Measurements from ENCODE around the gene HOXB4. TPM values are rescaled to one million over a fixed set of nuclear protein-coding genes. Genes with fewer than 3 reads are reported as not detected.

HOXB4 gene
- total RNA-seq, 1 donor from 2014 or later = 0.25 TPM

- H3K36me3 ChIP-seq = no peaks in the 10 kb centered on the region
- intact Hi-C loops (cut with micrococcal nuclease) = loop anchor here (10.0 kb wide), 1 partner anchor 278 kb away; no protein-coding TSS in a partner anchor
- H3K27ac ChIP-seq (replicated peaks) = peak overlapping the region; percentile 23
- TF ChIP-seq CTCF (IDR thresholded peaks at IDR 0.05; ENCODE audit: borderline replicate concordance) = peak; percentile 46
- H3K9me3 ChIP-seq (replicated peaks) = no peaks in the 10 kb centered on the region
- H3K27me3 ChIP-seq (ENCODE audit: low read depth) = peaks cover 100% of the 10 kb centered on the region
- no peak for DNase-seq
- H3K4me3 ChIP-seq = peak overlapping the region; percentile 63
- peaks cover 57% of the 10 kb centered on the region for H3K4me1 ChIP-seq
Observed at GRCh38 chr17:48612854-48613691, 34.9 kb upstream of the HOXB4 start.

DNA sequence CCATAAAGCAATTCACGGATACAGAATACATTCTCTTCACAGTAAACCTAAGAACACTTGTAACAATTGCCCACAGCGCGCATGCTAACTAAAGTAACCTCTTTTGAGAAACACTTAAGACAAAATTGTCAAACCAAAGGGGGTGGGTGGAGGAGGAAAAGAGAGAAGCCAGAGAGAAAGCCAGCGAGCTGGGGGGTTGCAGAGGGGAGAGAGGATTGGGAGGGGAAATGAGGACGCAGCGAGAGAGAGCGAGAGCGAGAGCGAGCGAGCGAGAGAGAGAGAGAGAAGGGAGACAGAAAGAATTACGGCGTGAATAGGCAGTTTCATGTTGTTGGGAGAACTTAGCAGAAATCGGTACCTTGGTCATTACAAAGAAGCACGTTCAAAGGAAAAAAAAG, 34.3 kb upstream of the HOXB4 start:
- H3K27ac ChIP-seq (replicated peaks) = no peak overlapping the region

GRCh38 chr17:48611681-48612455, 33.7 kb upstream of the HOXB4 start:
- H3K27me3 ChIP-seq (ENCODE audit: low read depth) = peaks cover 100% of the 10 kb centered on the region
- peak overlapping the region; percentile 63 for H3K4me3 ChIP-seq
- no peak for DNase-seq
- TF ChIP-seq CTCF (IDR thresholded peaks at IDR 0.05; ENCODE audit: borderline replicate concordance) = no peak
- H3K36me3 ChIP-seq = no peaks in the 10 kb centered on the region
- peaks cover 50% of the 10 kb centered on the region for H3K4me1 ChIP-seq
- intact Hi-C loops (cut with micrococcal nuclease) = loop anchor here (10.0 kb wide), 1 partner anchor 277 kb away; no protein-coding TSS in a partner anchor
- H3K27ac ChIP-seq (replicated peaks) = peak overlapping the region; percentile 62
- no peaks in the 10 kb centered on the region for H3K9me3 ChIP-seq (replicated peaks)

More for the DNA sequence above, 34.3 kb upstream of the HOXB4 start:
- intact Hi-C loops (cut with micrococcal nuclease) = loop anchor here (10.0 kb wide), 1 partner anchor 278 kb away; no protein-coding TSS in a partner anchor
- no peak for DNase-seq
- Histone ChIP-seq H3K4me3 (peak overlapping the region; percentile 63), H3K36me3 (no peaks in the 10 kb centered on the region), H3K27me3 (ENCODE audit: low read depth) (peaks cover 100% of the 10 kb centered on the region), H3K4me1 (peaks cover 51% of the 10 kb centered on the region), H3K9me3 (replicated peaks) (no peaks in the 10 kb centered on the region)
- no peak for TF ChIP-seq CTCF (IDR thresholded peaks at IDR 0.05; ENCODE audit: borderline replicate concordance)

DNA sequence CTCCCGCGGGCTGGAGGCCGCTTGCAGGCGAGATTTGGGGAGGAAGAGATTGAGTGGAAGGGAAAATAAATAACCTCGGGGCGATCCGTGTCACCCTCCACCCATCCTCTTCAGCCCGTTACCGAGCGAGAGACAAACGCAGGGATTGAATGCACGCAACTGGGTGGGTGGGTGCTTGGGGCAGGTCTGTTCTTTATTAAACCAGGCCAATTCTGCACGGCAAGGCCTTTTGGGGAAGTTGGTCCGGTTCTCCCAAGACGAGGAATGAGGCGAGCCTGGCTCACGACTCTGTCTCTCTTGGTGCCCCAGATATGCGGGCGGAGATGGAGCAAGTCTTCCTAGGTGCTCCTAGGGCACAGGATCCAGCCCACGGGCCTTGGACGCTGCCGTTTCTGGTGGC, 33.1 kb upstream of the HOXB4 start:
- Histone ChIP-seq H3K36me3 (no peaks in the 10 kb centered on the region), H3K9me3 (replicated peaks) (no peaks in the 10 kb centered on the region), H3K4me3 (peak overlapping the region; percentile 63), H3K27me3 (ENCODE audit: low read depth) (peaks cover 100% of the 10 kb centered on the region), H3K27ac (replicated peaks) (peak overlapping the region; percentile 62), H3K4me1 (peaks cover 50% of the 10 kb centered on the region)
- intact Hi-C loops (cut with micrococcal nuclease) = loop anchor here (10.0 kb wide), 1 partner anchor 276 kb away; no protein-coding TSS in a partner anchor
- TF ChIP-seq CTCF (IDR thresholded peaks at IDR 0.05; ENCODE audit: borderline replicate concordance) = no peak
- DNase-seq = no peak
